K562 (cell line): ENCODE results near the gene CCDC17. TPM values are rescaled to one million over a fixed set of nuclear protein-coding genes. Genes with fewer than 3 reads are reported as not detected.

Source experiments
- ATAC-seq: fragments of 200-7000 bp; cut with Tn5 transposase; 3 replicates; pipeline ENCODE4 v1.9.1; 2020; ENCODE audit warnings: moderate library complexity
- BruUV-seq: library from RNA; stranded (reverse); fragments of 400-500 nt; replicated peaks from 2 replicates; lab custom pipeline; 2021; lab: Mats Ljungman, UMichigan
- CTCF ChIA-PET: fragments of 300-600 bp; formaldehyde crosslinking; extraction: SDS; loops from one replicate; lab custom pipeline; 2021; ENCODE audit warnings: low intra/inter-chr PET ratio; lab: Yijun Ruan, JAX
- POLR2A ChIA-PET: fragments of 300-600, 350-650 bp; sonication (Branson Sonifier 250); formaldehyde crosslinking; extraction: SDS; loops from one replicate; lab custom pipeline; 2021; ENCODE audit warnings: antibody characterized with exemption, inconsistent platforms; lab: Yijun Ruan, JAX
- DNase-seq, 4 experiments: peaks; one replicate each; pipeline versions ENCODE4 v3.0.0 to v3.0.0-alpha.2; 2011 to 2018; ENCODE audit warnings: low spot score in 3 of 4, mixed read lengths in 3 of 4; ENCODE audit errors: extremely low read depth in 1 of 4
- FAIRE-seq: peaks from 2 replicates; lab custom pipeline; 2011; peaks lifted over from hg19 to GRCh38; lab: Jason Lieb, UNC
- H2AFZ ChIP-seq: 2 replicates; pipeline ENCODE4 v1.6.0; 2011; ENCODE audit warnings: low read depth, low read length, control low read depth, inconsistent platforms
- H3K27ac ChIP-seq: fragments of 200-600 bp; 3 replicates; pipeline ENCODE4 v1.8.0; 2011; ENCODE audit warnings: low read depth, mild to moderate bottlenecking, control low read depth, inconsistent platforms, low read length, moderate library complexity, mixed read lengths; ENCODE audit errors: extremely low read depth
- H3K27me3 ChIP-seq, 2 experiments: fragments of 300-600 bp in 1 of 2; 2 replicates in 1 of 2; 3 replicates in 1 of 2; pipeline versions ENCODE4 v1.6.0 to v1.8.0; 2011; ENCODE audit warnings: inconsistent platforms in 2 of 2, low read length in 2 of 2, mild to moderate bottlenecking in 1 of 2, mixed read lengths in 1 of 2, moderate library complexity in 1 of 2; ENCODE audit not compliant: control insufficient read depth in 2 of 2, insufficient read depth in 2 of 2
- H3K36me3 ChIP-seq: fragments of 300-600 bp; 3 replicates; pipeline ENCODE4 v1.8.0; 2011; ENCODE audit warnings: mild to moderate bottlenecking, low read length, inconsistent platforms; ENCODE audit not compliant: control insufficient read depth, insufficient read depth
- H3K4me1 ChIP-seq, 2 experiments: fragments of 200-600 bp in 1 of 2; replicated peaks in 1 of 2; 2 replicates in 1 of 2; 3 replicates in 1 of 2; pipeline versions ENCODE4 v1.5.1 to v1.8.0; 2011; ENCODE audit warnings: inconsistent platforms in 2 of 2, low read length in 2 of 2, mild to moderate bottlenecking in 1 of 2, mixed read lengths in 1 of 2, moderate library complexity in 1 of 2; ENCODE audit not compliant: control insufficient read depth in 2 of 2, insufficient read depth in 2 of 2
- H3K4me2 ChIP-seq: 2 replicates; pipeline ENCODE4 v1.6.1; 2011; ENCODE audit warnings: low read length, control low read depth, inconsistent platforms, mixed read lengths; ENCODE audit not compliant: insufficient read depth
- H3K4me3 ChIP-seq: fragments of 200-600 bp; sonication (generic), shearing (Covaris generic); 2 replicates; pipeline ENCODE4 v1.5.1; 2016; ENCODE audit warnings: control low read depth, inconsistent platforms
- H3K79me2 ChIP-seq: fragments of 200-600 bp; 3 replicates; pipeline ENCODE4 v1.8.0; 2011; ENCODE audit warnings: low read length, inconsistent platforms; ENCODE audit not compliant: control insufficient read depth, insufficient read depth
- H3K9ac ChIP-seq, 2 experiments: 2 replicates each; pipeline versions ENCODE4 v1.6.0 to v1.6.1; 2011; ENCODE audit warnings: low read depth in 2 of 2, low read length in 2 of 2, control low read depth in 1 of 2, inconsistent platforms in 1 of 2, mild to moderate bottlenecking in 1 of 2, mixed read lengths in 1 of 2; ENCODE audit not compliant: insufficient read depth in 1 of 2
- H3K9me1 ChIP-seq: one replicate; pipeline ENCODE4 v1.6.0; 2011; ENCODE audit warnings: inconsistent platforms, mild to moderate bottlenecking, low read length, moderate library complexity; ENCODE audit not compliant: control insufficient read depth, insufficient read depth
- H3K9me3 ChIP-seq: replicated peaks from 2 replicates; pipeline ENCODE4 v1.5.1; 2011; ENCODE audit warnings: low read depth, low read length, inconsistent platforms; ENCODE audit not compliant: control insufficient read depth, insufficient read depth
- H4K20me1 ChIP-seq: replicated peaks from 2 replicates; pipeline ENCODE4 v1.6.1; 2011; ENCODE audit warnings: low read length, inconsistent platforms, mixed read lengths; ENCODE audit not compliant: control insufficient read depth, insufficient read depth
- BRCA1 ChIP-seq, 2 experiments: fragments of 450-650 bp in 1 of 2; sonication (generic) in 1 of 2; formaldehyde crosslinking in 1 of 2; IDR thresholded peaks; 2 replicates each; pipeline versions ENCODE4 v1.5.0 to v1.6.1; 2017 to 2020; ENCODE audit warnings: mild to moderate bottlenecking in 1 of 2, missing genetic modification reagents in 1 of 2
- CREBBP ChIP-seq: IDR thresholded peaks from one replicate; pipeline ENCODE4 v1.6.1; 2012; ENCODE audit warnings: low read depth, mild to moderate bottlenecking, control low read depth, inconsistent platforms, low read length
- E4F1 ChIP-seq: fragments of 250-450 bp; sonication (Bioruptor Pico); IDR thresholded peaks from 2 replicates; pipeline ENCODE4 v1.5.0; 2021; ENCODE audit warnings: mild to moderate bottlenecking, borderline replicate concordance
- ESRRB ChIP-seq: fragments of 250-450 bp; sonication (Bioruptor Pico); IDR thresholded peaks from 2 replicates; pipeline ENCODE4 v1.5.0; 2020; ENCODE audit warnings: mild to moderate bottlenecking, moderate library complexity, borderline replicate concordance
- FUS ChIP-seq: fragments of 200-400 bp; formaldehyde crosslinking; optimal IDR thresholded peaks from 2 replicates; pipeline ENCODE3; 2017; ENCODE audit warnings: low read depth, low read length
- KLF1 ChIP-seq: fragments of 450-650 bp; IDR thresholded peaks from 2 replicates; pipeline ENCODE4 v1.6.1; 2016; ENCODE audit warnings: missing genetic modification characterization, missing compliant biosample characterization
- MYC ChIP-seq, 2 experiments: fragments of 250-450 bp in 1 of 2; sonication (Bioruptor Pico) in 1 of 2; IDR thresholded peaks; 2 replicates each; pipeline versions ENCODE4 v1.5.1 to v1.6.1; 2012 to 2021; ENCODE audit warnings: low read depth in 2 of 2, borderline replicate concordance in 1 of 2, improper control_type of control experiment in 1 of 2, low read length in 1 of 2, mild to moderate bottlenecking in 1 of 2, moderate library complexity in 1 of 2
- NR2C2 ChIP-seq, 2 experiments: fragments of 200-800 bp in 1 of 2; sonication (Bioruptor generic) in 1 of 2; sonication (generic) in 1 of 2; formaldehyde crosslinking in 1 of 2; IDR thresholded peaks; 2 replicates each; pipeline versions ENCODE4 v1.6.1 to v1.8.0; 2016 to 2022; ENCODE audit warnings: mild to moderate bottlenecking in 1 of 2, missing compliant biosample characterization in 1 of 2, missing genetic modification characterization in 1 of 2, missing genetic modification reagents in 1 of 2
- NR3C1 ChIP-seq: sonication (generic); formaldehyde crosslinking; IDR thresholded peaks from 2 replicates; pipeline ENCODE4 v1.8.1; 2022; ENCODE audit warnings: missing genetic modification reagents
- SLC30A9 ChIP-seq: fragments of 250-450 bp; sonication (Bioruptor Pico); IDR thresholded peaks from 2 replicates; pipeline ENCODE4 v1.8.0; 2022; ENCODE audit warnings: mild to moderate bottlenecking, moderate library complexity
- U2AF2 ChIP-seq: fragments of 200-400 bp; formaldehyde crosslinking; optimal IDR thresholded peaks from 2 replicates; pipeline ENCODE3; 2017; ENCODE audit warnings: low read depth, mild to moderate bottlenecking, low read length
- YY1 ChIP-seq, 3 experiments: IDR thresholded peaks; 2 replicates each; pipeline ENCODE4 v1.6.1; 2011; ENCODE audit warnings: low read length in 2 of 3, mild to moderate bottlenecking in 2 of 3, moderate library complexity in 2 of 3, borderline replicate concordance in 1 of 3, control low read depth in 1 of 3, low read depth in 1 of 3; ENCODE audit not compliant: insufficient read depth in 3 of 3, insufficient replicate concordance in 2 of 3, control insufficient read depth in 1 of 3, insufficient read length in 1 of 3; ENCODE audit errors: extremely low read depth in 1 of 3
- ZC3H4 ChIP-seq: sonication (generic); formaldehyde crosslinking; IDR thresholded peaks from 2 replicates; pipeline ENCODE4 v1.9.0; 2021; ENCODE audit warnings: missing genetic modification reagents, borderline replicate concordance
- ZFX ChIP-seq: sonication (generic); formaldehyde crosslinking; IDR thresholded peaks from 2 replicates; pipeline ENCODE4 v1.8.0; 2022; ENCODE audit warnings: mild to moderate bottlenecking, missing genetic modification reagents, moderate library complexity
- WGBS: fragments of 100-300 bp; shearing (Covaris generic); methylation state at CpG from one replicate; pipeline ENCODE4 v1.1.6; 2016; ENCODE audit warnings: low coverage, mixed read lengths; ENCODE audit not compliant: insufficient coverage; ENCODE audit errors: missing lambda C conversion rate; 5-methylcytosine and 5-hydroxymethylcytosine counted together
- in situ Hi-C: fragments of 300-500 bp; cut with MboI; formaldehyde crosslinking; loops from 4 replicates; pipeline ENCODE4 v1.15.0; 2018; ENCODE audit warnings: inconsistent platforms, mixed read lengths
- intact Hi-C: fragments of 100-400 bp; cut with micrococcal nuclease; formaldehyde crosslinking; loops from 2 replicates; pipeline ENCODE4 v1.14.2; 2022
- polyA plus RNA-seq, 8 experiments: library from polyadenylated mRNA; depleted of rRNA in 4 of 8; stranded (reverse) in 5 of 8; unstranded in 3 of 8; fragments of >200 nt; fragmentation: Nextera tagmentation in 2 of 8; fragmentation: Illumina TruSeq in 1 of 8; extraction: Ambion mirVana in 2 of 8; extraction: Trizol in 1 of 8; gene quantifications; 2 replicates each; pipeline versions ENCODE4 v1.2.1 to v1.2.3, GENCODE V29; 2011 to 2014; ENCODE audit warnings: inconsistent platforms in 1 of 8, missing spikeins in 1 of 8
- total RNA-seq, 7 experiments: library from RNA; depleted of rRNA in 6 of 7; stranded (reverse); fragments of >200 nt in 6 of 7; fragmentation: Illumina TruSeq in 2 of 7; extraction: Trizol in 2 of 7; gene quantifications; 2 replicates each; pipeline versions ENCODE4 v1.2.1 to v1.2.3, GENCODE V29; 2011 to 2021; ENCODE audit warnings: low replicate concordance in 1 of 7
- TF ChIP-seq, protein P1 (sequence below): fragments of 450-650 bp; formaldehyde crosslinking; IDR thresholded peaks from 2 replicates; pipeline ENCODE4 v1.4.0; 2022; ENCODE audit warnings: missing genetic modification characterization

The CCDC17 gene
- total and polyA plus RNA-seq, 9 of the 15 experiments (the other 6 are each of a cell fraction or from before 2014, with no cell fraction given), result 0.20 to 2.4 (median 0.85) TPM

GRCh38 chr1:45584351-45585109 is 39.3 kb downstream of the CCDC17 start:
- POLR2A ChIA-PET, result interaction anchor here (0.6 to 10.2 kb wide), 59 partner anchors 10 to 953 kb away, joined by 3 to 142 read pairs (median 4); partner anchors contain the start of genes AKR1A1, CCDC163, GPBP1L1 and HECTD3
- FAIRE-seq (no peak), ATAC-seq (peak; percentile 74), DNase-seq (peak; percentile 94 to 97 (median 96))
- Histone ChIP-seq H3K9ac (peak overlapping the region; percentile 99 to 100), H3K4me3 (peak overlapping the region; percentile 88), H3K9me3 (no peaks in the 10 kb centered on the region), H3K79me2 (peaks cover 60% of the 10 kb centered on the region), H3K36me3 (peaks cover 43% of the 10 kb centered on the region), H3K4me2 (peak overlapping the region; percentile 99), H3K9me1 (peaks cover 3% of the 10 kb centered on the region), H4K20me1 (peaks cover 35% of the 10 kb centered on the region), H2AFZ (peak overlapping the region; percentile 100), H3K4me1 (peaks cover 6 to 27% of the 10 kb centered on the region in 2 experiments; a peak in 4 of 5 replicates), H3K27ac (peak overlapping the region; percentile 97), H3K27me3 (no peaks in the 10 kb centered on the region)
- CTCF ChIA-PET, result no interaction called here
- in situ Hi-C loops, result no loop called here
- under 1% methylated on average over 42 of the region's 59 CpGs for WGBS
- BruUV-seq, result no TSS peak
- intact Hi-C loops, result loop anchor here (5.0 kb wide), 2 partner anchors 103 to 168 kb away; partner anchors contain the start of genes GPBP1L1, IPP and TMEM69
- TF ChIP-seq SLC30A9 (CRISPR knock-in tag) (no peak), KLF1 (no peak), ESRRB (CRISPR knock-in tag) (no peak), MYC (IDR thresholded peaks at IDR 0.05; ENCODE audit: low read depth, low read length) (peak; percentile 64), MYC (CRISPR knock-in tag; IDR thresholded peaks at IDR 0.05; ENCODE audit: borderline replicate concordance, low read depth) (no peak), FUS (peak; percentile 98), NR2C2 (CRISPR knock-in tag; IDR thresholded peaks at IDR 0.05) (no peak), NR2C2 (tag; IDR thresholded peaks at IDR 0.05) (peak; percentile 83), BRCA1 (IDR thresholded peaks at IDR 0.05) (no peak), BRCA1 (CRISPR knock-in tag; IDR thresholded peaks at IDR 0.05) (no peak), NR3C1 (CRISPR knock-in tag) (no peak), U2AF2 (no peak), E4F1 (CRISPR knock-in tag) (no peak), YY1 (IDR thresholded peaks at IDR 0.05; ENCODE audit: borderline replicate concordance in 1 of 3, control insufficient read depth in 1 of 3, extremely low read depth in 1 of 3, insufficient read depth in 3 of 3, insufficient read length in 1 of 3, insufficient replicate concordance in 2 of 3, low read depth in 1 of 3, low read length in 2 of 3) (peak; percentile 75 to 92 (median 88)), ZFX (0 out of 2 replicates have a peak, but pooled peaks have one; percentile 31), CREBBP (no peak), ZC3H4 (CRISPR knock-in tag) (peak; percentile 73; the same call in 1 of the 2 replicates)
- TF ChIP-seq, protein P1, sequence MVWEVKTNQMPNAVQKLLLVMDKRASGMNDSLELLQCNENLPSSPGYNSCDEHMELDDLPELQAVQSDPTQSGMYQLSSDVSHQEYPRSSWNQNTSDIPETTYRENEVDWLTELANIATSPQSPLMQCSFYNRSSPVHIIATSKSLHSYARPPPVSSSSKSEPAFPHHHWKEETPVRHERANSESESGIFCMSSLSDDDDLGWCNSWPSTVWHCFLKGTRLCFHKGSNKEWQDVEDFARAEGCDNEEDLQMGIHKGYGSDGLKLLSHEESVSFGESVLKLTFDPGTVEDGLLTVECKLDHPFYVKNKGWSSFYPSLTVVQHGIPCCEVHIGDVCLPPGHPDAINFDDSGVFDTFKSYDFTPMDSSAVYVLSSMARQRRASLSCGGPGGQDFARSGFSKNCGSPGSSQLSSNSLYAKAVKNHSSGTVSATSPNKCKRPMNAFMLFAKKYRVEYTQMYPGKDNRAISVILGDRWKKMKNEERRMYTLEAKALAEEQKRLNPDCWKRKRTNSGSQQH (CRISPR knock-in tag), result peak; percentile 68; the same call in 1 of the 2 replicates
